Upper lobe of right lung (tissue), 1 donor: ENCODE measurements around the gene CXCL16. TPM values are rescaled to one million over a fixed set of nuclear protein-coding genes. Genes with fewer than 3 reads are reported as not detected.

ENCODE experiments used
- total RNA-seq: library from RNA; stranded (reverse); fragmentation: NEBNext Ultra II Directional; extraction: Animal tissue kit (Norgen Biotek cat#: 25700); gene quantifications from one replicate; pipeline ENCODE4 v1.2.1, GENCODE V29; 2021
- donor health status: DM: no; HTN: yes; CAD: no; lungs with severe emphysema.

Gene CXCL16
- total RNA-seq, 1 donor from 2014 or later, result 169 TPM

Other genes starting within 250 kb of the CXCL16 start
- 67.0 TPM for gene SPNS2, start 241.0 kb downstream of the CXCL16 start, total RNA-seq
- 46.7 TPM for gene MYBBP1A, start 184.5 kb downstream of the CXCL16 start, total RNA-seq
- 5.6 TPM for gene GGT6, start 179.4 kb downstream of the CXCL16 start, total RNA-seq
- 2.7 TPM for gene SMTNL2, start 155.4 kb downstream of the CXCL16 start, total RNA-seq
- 1.7 TPM for gene ALOX15, start 98.2 kb downstream of the CXCL16 start, total RNA-seq
- 39.0 TPM for gene PELP1, start 35.8 kb downstream of the CXCL16 start, total RNA-seq
- gene ARRB2, start 29.3 kb downstream of the CXCL16 start, total RNA-seq, result 131 TPM
- gene MED11, start 8.5 kb downstream of the CXCL16 start, total RNA-seq, result 23.2 TPM
- gene ZMYND15, start 95 bp downstream of the CXCL16 start, total RNA-seq, result 9.6 TPM
- not detected for gene TM4SF5, start 32.0 kb upstream of the CXCL16 start, total RNA-seq
- gene VMO1, start 46.4 kb upstream of the CXCL16 start, total RNA-seq, result 5.6 TPM
- not detected for gene GLTPD2, start 49.0 kb upstream of the CXCL16 start, total RNA-seq
- gene PSMB6, start 56.2 kb upstream of the CXCL16 start, total RNA-seq, result 91.0 TPM
- 33.4 TPM for gene PLD2, start 67.2 kb upstream of the CXCL16 start, total RNA-seq
- 121 TPM for gene MINK1, start 93.4 kb upstream of the CXCL16 start, total RNA-seq
- gene C17orf107, start 159.6 kb upstream of the CXCL16 start, total RNA-seq, result 2.7 TPM
- 0.98 TPM for gene CHRNE, start 163.2 kb upstream of the CXCL16 start, total RNA-seq
- gene GP1BA, start 192.3 kb upstream of the CXCL16 start, total RNA-seq, result 0.55 TPM
- 55.0 TPM for gene SLC25A11, start 200.1 kb upstream of the CXCL16 start, total RNA-seq
- 92.9 TPM for gene RNF167, start 200.3 kb upstream of the CXCL16 start, total RNA-seq
- 457 TPM for gene PFN1, start 208.6 kb upstream of the CXCL16 start, total RNA-seq
- gene ENO3, start 211.2 kb upstream of the CXCL16 start, total RNA-seq, result 8.6 TPM
- gene SPAG7, start 227.9 kb upstream of the CXCL16 start, total RNA-seq, result 64.8 TPM
- gene CAMTA2, start 247.7 kb upstream of the CXCL16 start, total RNA-seq, result 55.8 TPM